Measurements from ENCODE around the gene SOCS6. TPM values are rescaled to one million over a fixed set of nuclear protein-coding genes. Genes with fewer than 3 reads are reported as not detected.

SOCS6 gene
- total and polyA plus RNA-seq, 2 donors (not counting 3 experiments of a cell fraction or from before 2014, with no cell fraction given): 8.6 to 15.0 TPM

GRCh38 chr18:70370762-70371733, 82.2 kb downstream of the SOCS6 start:
- peaks cover 2 to 3% of the 10 kb centered on the region in 2 experiments for H3K27me3 ChIP-seq (ENCODE audit: control insufficient read depth in 2 of 2, insufficient read depth in 2 of 2, low read length in 2 of 2)
- no peaks in the 10 kb centered on the region for H3K9me1 ChIP-seq (replicated peaks; ENCODE audit: control insufficient read depth, extremely low read depth, insufficient read depth, low read length)
- DNase-seq (ENCODE audit: low read depth, low spot score): no peak
- H3K4me3 ChIP-seq (replicated peaks in 1 of 3; ENCODE audit: insufficient read depth in 1 of 3, low read depth in 1 of 3, low read length in 3 of 3): no peak overlapping the region
- H4K20me1 ChIP-seq (replicated peaks; ENCODE audit: control insufficient read depth, extremely low read depth, insufficient read depth, low read length): no peaks in the 10 kb centered on the region
- BruUV-seq (replicated peaks): no TSS peak
- H3K4me1 ChIP-seq (ENCODE audit: control insufficient read depth, extremely low read depth, insufficient read depth, low read length): no peaks in the 10 kb centered on the region
- no peak overlapping the region for H3K9ac ChIP-seq (replicated peaks; ENCODE audit: extremely low read depth, insufficient read depth, low read length)
- ChIA-PET CTCF (interaction anchor here (0.7 to 1.1 kb wide), 2 partner anchors 12 to 63 kb away, joined by 3 read pairs; no protein-coding TSS in a partner anchor), POLR2A (no interaction called here)
- no peak overlapping the region for H3K27ac ChIP-seq (ENCODE audit: insufficient read depth, low read depth, low read length)
- H3K36me3 ChIP-seq (ENCODE audit: control insufficient read depth in 2 of 2, extremely low read depth in 1 of 2, insufficient read depth in 2 of 2, low read length in 2 of 2): no peaks in the 10 kb centered on the region
- dilution Hi-C loops (cut with MboI; ENCODE audit: extremely low pct_ligation_motif_present, low sequenced_read_pairs) (no loop called here), intact Hi-C loops (cut with micrococcal nuclease) (no loop called here)
- no peak overlapping the region for H2AFZ ChIP-seq (ENCODE audit: low read depth, low read length)
- TF ChIP-seq CTCF (IDR thresholded peaks at IDR 0.05; ENCODE audit: extremely low read depth in 1 of 2, insufficient read depth in 1 of 2, low read depth in 1 of 2, low read length in 2 of 2): no peak
- TF ChIP-seq POLR2A (IDR thresholded peaks at IDR 0.05; ENCODE audit: low read depth, low read length): no peak
- no peak for TF ChIP-seq FOS (IDR thresholded peaks at IDR 0.05; ENCODE audit: borderline replicate concordance, insufficient read depth, low read length)
- no peak for TF ChIP-seq GATA2 (IDR thresholded peaks at IDR 0.05; ENCODE audit: insufficient read depth, insufficient read length, low read depth, low read length)
- TF ChIP-seq, protein P1, sequence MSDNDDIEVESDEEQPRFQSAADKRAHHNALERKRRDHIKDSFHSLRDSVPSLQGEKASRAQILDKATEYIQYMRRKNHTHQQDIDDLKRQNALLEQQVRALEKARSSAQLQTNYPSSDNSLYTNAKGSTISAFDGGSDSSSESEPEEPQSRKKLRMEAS (IDR thresholded peaks at IDR 0.05; ENCODE audit: insufficient read depth, insufficient read length): no peak
- TF ChIP-seq EZH2 (IDR thresholded peaks at IDR 0.05; ENCODE audit: borderline replicate concordance, low read depth, low read length, severe bottlenecking): no peak
- no peak for TF ChIP-seq POLR2AphosphoS5 (IDR thresholded peaks at IDR 0.05; ENCODE audit: insufficient read depth, low read depth, low read length)
- no peak for TF ChIP-seq JUN (IDR thresholded peaks at IDR 0.05; ENCODE audit: borderline replicate concordance, insufficient read depth, insufficient read length, low read depth)
- no peak for TF ChIP-seq MYC (IDR thresholded peaks at IDR 0.05; ENCODE audit: low read depth, low read length)
- H3K4me2 ChIP-seq (ENCODE audit: insufficient read depth, low read length): no peak overlapping the region
- H3K79me2 ChIP-seq (ENCODE audit: control insufficient read depth, insufficient read depth, low read length): no peaks in the 10 kb centered on the region
- FAIRE-seq: no peak
- no peaks in the 10 kb centered on the region for H3K9me3 ChIP-seq (replicated peaks; ENCODE audit: control insufficient read depth, insufficient read depth, low read length)

All from endothelial cell of umbilical vein (primary cell).